KMS-11 (cell line): ENCODE results near the gene CEBPA.

Experiments
- H2AFZ ChIP-seq: fragments of 200-600 bp; sonication (generic); 2 replicates; pipeline ENCODE4 v1.6.1; 2016; ENCODE audit warnings: antibody characterized with exemption, mixed run types, low read depth
- H3K27ac ChIP-seq: fragments of 200-600 bp; sonication (generic); 2 replicates; pipeline ENCODE4 v1.6.1; 2016; ENCODE audit warnings: mild to moderate bottlenecking, mixed run types
- H3K27me3 ChIP-seq: fragments of 200-600 bp; sonication (generic); 2 replicates; pipeline ENCODE4 v1.6.1; 2017; ENCODE audit warnings: mild to moderate bottlenecking, low read depth, mixed run types, moderate library complexity; ENCODE audit not compliant: insufficient read depth
- H3K36me3 ChIP-seq: fragments of 200-600 bp; sonication (generic); 2 replicates; pipeline ENCODE4 v1.6.1; 2017; ENCODE audit warnings: mild to moderate bottlenecking, mixed run types; ENCODE audit not compliant: insufficient read depth
- H3K4me1 ChIP-seq: fragments of 200-600 bp; sonication (generic); 2 replicates; pipeline ENCODE4 v1.6.1; 2016; ENCODE audit warnings: mild to moderate bottlenecking, low read depth, mixed run types; ENCODE audit not compliant: poor library complexity, severe bottlenecking
- H3K4me2 ChIP-seq: fragments of 200-600 bp; sonication (generic); 2 replicates; pipeline ENCODE4 v1.7.0; 2016; ENCODE audit warnings: mild to moderate bottlenecking, mixed run types
- H3K4me3 ChIP-seq: fragments of 200-600 bp; sonication (generic); IDR thresholded peaks from 2 replicates; pipeline ENCODE4 v1.6.1; 2017; ENCODE audit warnings: low read depth, low read length, mixed read lengths; ENCODE audit not compliant: insufficient read depth
- H3K79me2 ChIP-seq: fragments of 200-600 bp; sonication (generic); 2 replicates; pipeline ENCODE4 v1.6.1; 2016; ENCODE audit warnings: low read depth, mixed run types; ENCODE audit not compliant: insufficient read depth
- H3K9ac ChIP-seq: fragments of 200-600 bp; sonication (generic); 2 replicates; pipeline ENCODE4 v1.6.1; 2016; ENCODE audit warnings: mild to moderate bottlenecking, mixed run types
- H4K20me1 ChIP-seq: fragments of 200-600 bp; sonication (generic); 2 replicates; pipeline ENCODE4 v1.6.1; 2016; ENCODE audit warnings: mild to moderate bottlenecking, mixed run types; ENCODE audit not compliant: insufficient read depth
- CTCF ChIP-seq: fragments of 200-600 bp; sonication (generic); conservative IDR thresholded peaks from 2 replicates; pipeline ENCODE4 v1.6.1; 2017; ENCODE audit warnings: low read depth, mild to moderate bottlenecking, antibody characterized with exemption, low read length, moderate library complexity, mixed read lengths

The CEBPA gene

DNA sequence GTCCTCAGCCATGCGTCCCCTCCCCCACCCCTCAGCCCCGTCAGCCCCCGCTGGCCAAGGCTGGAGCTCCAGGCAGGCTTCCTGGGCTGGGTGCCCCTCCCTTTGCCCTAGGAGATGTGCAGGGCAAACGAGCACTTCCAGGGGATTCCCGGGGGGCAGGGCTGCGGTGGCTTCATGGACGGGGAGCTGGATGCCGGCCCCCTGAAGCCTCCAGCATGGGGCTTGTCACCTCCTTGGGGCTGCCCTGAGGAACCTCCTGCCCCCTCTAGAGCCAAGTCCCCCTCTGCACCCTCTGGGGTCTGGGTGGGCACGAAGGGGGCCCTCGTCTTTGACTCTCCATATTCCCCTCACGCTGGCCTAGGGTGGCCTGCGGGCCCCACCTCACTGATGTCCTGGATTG lies 51.3 kb downstream of the CEBPA start:
- Histone ChIP-seq H4K20me1 (no peaks in the 10 kb centered on the region), H3K4me1 (no peaks in the 10 kb centered on the region), H2AFZ (no peak overlapping the region), H3K36me3 (no peaks in the 10 kb centered on the region), H3K4me3 (no peak overlapping the region), H3K27ac (no peak overlapping the region), H3K79me2 (no peaks in the 10 kb centered on the region), H3K27me3 (no peaks in the 10 kb centered on the region), H3K9ac (no peak overlapping the region), H3K4me2 (no peak overlapping the region)
- TF ChIP-seq CTCF = no peak

GRCh38 chr19:33250500-33250899 lies 51.8 kb downstream of the CEBPA start:
- Histone ChIP-seq H3K4me2 (no peak overlapping the region), H4K20me1 (no peaks in the 10 kb centered on the region), H3K36me3 (no peaks in the 10 kb centered on the region), H3K79me2 (no peaks in the 10 kb centered on the region), H3K27me3 (no peaks in the 10 kb centered on the region), H3K4me3 (no peak overlapping the region), H3K4me1 (no peaks in the 10 kb centered on the region), H2AFZ (no peak overlapping the region), H3K27ac (no peak overlapping the region), H3K9ac (no peak overlapping the region)
- no peak for TF ChIP-seq CTCF
